Measurements from ENCODE around the gene LAPTM5.
A peak's percentile ranks its signal among the peaks of the same experiment; 100 is the strongest.

Gene LAPTM5

GRCh38 chr1:30787266-30787665 is 29.7 kb upstream of the LAPTM5 start:
- DNase-seq (ENCODE audit: low read depth): no peak

GRCh38 chr1:30786264-30786991 is 28.9 kb upstream of the LAPTM5 start:
- no peak for DNase-seq (ENCODE audit: low read depth)

- DNase-seq (ENCODE audit: low read depth): no peak
These were observed 28.1 kb upstream of the LAPTM5 start for GRCh38 chr1:30785714-30786113.

GRCh38 chr1:30785181-30785580 is 27.6 kb upstream of the LAPTM5 start:
- no peak for DNase-seq (ENCODE audit: low read depth)

- no peak for DNase-seq (ENCODE audit: low read depth)
These were observed 25.8 kb upstream of the LAPTM5 start for GRCh38 chr1:30783256-30783915.

- DNase-seq (ENCODE audit: low read depth): peak; percentile 60
These were observed 25.0 kb upstream of the LAPTM5 start for GRCh38 chr1:30782361-30783255.

- no peak for DNase-seq (ENCODE audit: low read depth)
These were observed 24.3 kb upstream of the LAPTM5 start for GRCh38 chr1:30781906-30782305.

- no peak for DNase-seq (ENCODE audit: low read depth)
These were observed 22.8 kb upstream of the LAPTM5 start for GRCh38 chr1:30780409-30780808.

- DNase-seq (ENCODE audit: low read depth): peak; percentile 87
These were observed 21.9 kb upstream of the LAPTM5 start for GRCh38 chr1:30779294-30780071.

GRCh38 chr1:30778979-30779293 is 21.4 kb upstream of the LAPTM5 start:
- DNase-seq (ENCODE audit: low read depth): no peak

GRCh38 chr1:30778154-30778978 is 20.8 kb upstream of the LAPTM5 start:
- no peak for DNase-seq (ENCODE audit: low read depth)

GRCh38 chr1:30777904-30778153 is 20.3 kb upstream of the LAPTM5 start:
- DNase-seq (ENCODE audit: low read depth): no peak

- DNase-seq (ENCODE audit: low read depth): no peak
These were observed 19.7 kb upstream of the LAPTM5 start for GRCh38 chr1:30777060-30777903.

- no peak for DNase-seq (ENCODE audit: low read depth)
These were observed 18.8 kb upstream of the LAPTM5 start for GRCh38 chr1:30776097-30777059.

GRCh38 chr1:30775433-30775975 is 17.9 kb upstream of the LAPTM5 start:
- no peak for DNase-seq (ENCODE audit: low read depth)

GRCh38 chr1:30774550-30775432 is 17.2 kb upstream of the LAPTM5 start:
- no peak for DNase-seq (ENCODE audit: low read depth)

GRCh38 chr1:30773722-30774358 is 16.3 kb upstream of the LAPTM5 start:
- DNase-seq (ENCODE audit: low read depth): no peak

- no peak for DNase-seq (ENCODE audit: low read depth)
These were observed 13.4 kb upstream of the LAPTM5 start for GRCh38 chr1:30771005-30771404.

All from activated T-helper 9 cell treated with anti-CD3 and anti-CD28 coated beads, Interleukin-2, amount 50 U/mL, for 16 hours (primary cell).